GM19468 (cell line): ENCODE data around the gene PAX8.

Source experiments
- ATAC-seq: cut with Tn5 transposase; IDR thresholded peaks from one replicate; pipeline ENCODE4 v1.9.1; 2021; ENCODE audit warnings: mild to moderate bottlenecking, moderate library complexity, moderate number of reproducible peaks; ENCODE audit not compliant: unreplicated experiment; ENCODE audit errors: extremely low read depth

PAX8 gene

DNA sequence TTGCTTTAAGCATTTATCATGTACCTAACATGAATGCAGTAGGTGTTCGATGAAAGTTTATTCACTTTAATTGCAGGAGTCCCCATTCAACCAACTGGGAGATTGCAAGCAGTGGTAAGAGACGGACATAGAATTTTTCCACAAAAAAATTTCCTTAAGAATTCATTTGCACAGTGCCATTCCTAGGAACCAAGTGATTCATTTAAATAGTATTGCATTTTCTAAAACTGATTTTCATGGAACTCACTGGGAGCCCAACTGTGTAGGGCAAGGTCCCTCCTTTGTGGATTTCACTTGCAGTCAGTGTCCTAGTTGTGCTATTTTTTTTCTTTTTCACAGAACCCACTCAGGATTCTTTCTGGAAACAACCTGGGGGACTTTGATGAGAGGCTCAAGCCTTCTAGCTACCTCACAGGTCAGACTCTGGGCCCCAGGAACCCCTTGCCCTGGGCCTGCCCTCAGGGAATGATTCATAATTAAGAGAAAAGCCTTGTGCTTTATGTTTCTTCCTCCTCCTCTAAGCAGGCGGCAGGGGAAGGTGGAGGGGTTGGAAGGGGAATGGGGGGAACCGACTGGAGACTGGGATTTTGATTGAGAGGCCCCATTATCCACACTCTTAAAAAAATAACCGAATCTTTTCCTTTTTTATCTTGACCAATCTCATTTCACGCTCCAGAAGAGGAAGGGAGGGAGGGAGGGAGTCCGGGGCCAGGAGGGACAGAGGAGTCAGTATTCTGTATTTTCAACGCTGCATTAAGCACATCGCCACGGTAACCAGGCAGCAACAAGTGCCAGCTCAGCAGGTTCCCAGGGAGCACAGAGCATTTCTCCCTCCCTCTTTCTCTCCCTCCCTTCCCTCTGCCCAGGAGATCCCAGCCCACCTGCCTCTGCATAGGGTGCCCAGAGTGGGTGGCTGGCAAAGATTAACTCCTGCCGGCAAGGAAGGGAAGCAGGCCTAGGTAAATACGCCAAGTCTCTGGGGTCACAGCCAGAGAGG lies 53.2 kb downstream of the PAX8 start:
- ATAC-seq = no peak

DNA sequence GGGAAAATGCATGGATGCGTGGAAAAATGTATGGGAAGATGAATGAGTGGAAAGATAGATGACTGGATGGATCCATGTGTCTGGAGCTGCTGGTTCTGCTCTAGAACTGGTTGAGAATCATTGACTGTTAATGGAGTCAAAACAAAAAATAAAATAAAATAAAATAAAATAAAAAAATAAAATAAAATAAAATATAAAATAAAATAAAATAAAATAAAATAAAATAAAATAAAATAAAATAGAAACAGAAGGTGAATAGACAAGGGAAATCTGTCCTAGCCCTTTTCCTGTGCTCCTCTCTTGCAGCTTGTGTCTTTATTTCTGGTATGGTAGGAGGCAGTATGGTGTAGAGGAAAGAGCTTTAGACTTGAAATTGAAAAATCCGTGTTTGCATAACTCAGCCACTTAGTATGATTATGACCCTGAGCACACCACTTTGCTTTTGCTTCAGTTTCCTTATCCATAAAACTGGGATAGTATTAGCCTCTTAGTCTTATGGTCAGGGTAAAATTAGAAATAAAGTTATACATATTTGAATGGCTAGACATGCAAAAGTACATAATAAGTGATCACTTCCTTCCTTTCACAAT lies 54.0 kb downstream of the PAX8 start:
- no peak for ATAC-seq

DNA sequence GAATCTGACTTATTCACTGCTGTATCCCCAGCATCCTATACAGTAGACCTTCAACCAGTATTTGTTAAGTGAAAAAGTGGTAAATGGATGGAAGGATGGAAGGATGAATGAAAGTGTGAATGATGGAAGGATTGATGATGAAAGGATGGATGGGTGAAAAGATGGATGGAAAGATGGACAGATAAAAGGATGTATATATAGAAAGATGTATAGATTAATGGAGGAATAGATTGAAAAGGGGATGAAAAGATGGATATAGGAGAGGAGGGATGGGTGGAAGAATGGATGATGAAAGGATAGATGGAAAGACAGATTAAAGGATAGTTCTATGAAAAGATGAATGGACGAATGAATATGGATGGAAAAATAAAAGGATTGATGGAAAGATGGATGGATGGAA lies 54.9 kb downstream of the PAX8 start:
- no peak for ATAC-seq

DNA sequence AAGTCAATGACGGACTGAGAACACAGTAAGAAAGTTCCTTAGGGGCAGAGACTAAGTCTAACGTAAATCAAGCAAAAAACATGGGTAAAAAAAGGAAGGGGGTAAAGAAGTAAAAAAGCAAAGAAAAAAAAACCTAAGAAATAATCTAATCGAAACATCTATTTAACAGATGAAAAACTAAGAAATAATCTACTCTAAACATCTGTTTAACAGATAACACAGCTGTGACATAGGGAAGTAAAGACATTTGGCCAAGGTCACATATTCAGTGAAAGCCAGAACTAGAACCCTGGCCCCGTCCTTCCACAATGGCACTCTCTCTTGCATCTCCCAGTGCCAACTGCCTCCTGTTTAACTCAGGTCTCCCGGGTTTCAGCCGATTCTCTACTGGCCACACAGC lies 56.9 kb downstream of the PAX8 start:
- ATAC-seq = no peak

DNA sequence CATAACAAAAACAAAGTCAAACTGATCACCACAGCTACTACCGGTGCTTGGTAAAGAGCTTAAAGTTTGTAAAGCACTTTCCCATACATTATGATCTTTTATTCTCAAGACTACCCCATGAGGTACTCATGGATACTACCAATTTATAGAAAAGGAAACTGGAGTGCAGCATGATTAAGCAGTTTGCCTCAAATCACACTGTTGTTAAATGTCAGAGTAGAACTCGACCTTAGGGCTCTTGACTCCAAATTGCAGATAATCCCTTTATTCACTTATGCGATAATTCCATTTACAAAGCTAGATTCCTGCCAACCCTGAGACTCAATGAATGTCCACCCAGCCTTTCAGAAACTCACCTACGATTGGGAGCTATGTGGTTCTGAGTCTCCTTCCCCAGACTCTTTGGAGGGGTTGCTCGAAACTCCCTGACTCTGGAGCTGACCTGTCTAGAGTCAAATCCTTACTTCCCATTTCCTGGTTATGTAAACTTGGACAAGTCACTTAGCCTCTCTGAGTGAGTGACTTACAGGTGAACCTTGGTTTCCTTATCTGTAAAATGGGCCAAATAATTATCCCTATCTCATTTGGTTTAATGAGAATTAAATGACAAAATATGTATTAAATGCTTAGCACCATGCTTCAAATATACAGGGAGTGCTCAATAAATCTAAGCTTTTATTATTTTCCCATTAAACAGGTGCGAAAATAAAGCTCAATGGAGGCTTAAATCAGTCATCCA lies 57.6 kb downstream of the PAX8 start:
- no peak for ATAC-seq

DNA sequence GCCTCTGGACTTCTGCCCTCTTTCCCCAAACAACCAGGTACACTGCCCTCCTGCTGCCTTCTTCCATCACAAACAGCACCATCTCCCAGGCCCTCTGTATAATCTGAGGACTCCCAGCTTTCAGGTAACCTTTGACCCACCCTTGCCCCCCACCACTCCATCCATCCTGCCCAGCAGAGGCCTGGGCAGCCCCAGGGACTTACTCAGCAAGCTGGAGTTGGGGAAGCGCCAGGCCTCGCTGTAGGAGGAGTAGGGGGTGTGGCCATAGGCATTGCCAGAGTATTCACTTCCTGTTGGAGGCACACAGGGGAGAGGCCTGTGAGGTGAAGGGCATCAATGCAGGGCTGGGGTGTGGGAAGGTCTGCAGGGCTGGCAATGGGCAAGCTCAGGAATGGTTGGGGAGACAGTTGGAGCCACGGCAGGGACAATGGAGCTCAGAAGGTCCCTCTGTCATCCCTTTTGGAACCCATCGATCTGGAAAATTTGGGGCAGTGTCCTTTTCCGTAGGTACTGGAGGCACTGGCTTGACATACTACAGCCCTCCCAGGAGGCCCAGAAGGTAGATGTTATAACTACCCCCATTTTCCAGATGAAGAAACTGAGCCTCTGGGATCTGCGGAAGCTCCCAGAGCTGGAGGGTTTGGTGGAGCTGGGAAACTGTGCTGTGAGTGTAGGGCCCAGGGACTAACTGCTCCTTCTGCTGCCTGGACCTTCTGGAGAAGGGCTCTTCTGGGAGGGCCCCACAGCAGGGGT lies 58.7 kb downstream of the PAX8 start:
- no peak for ATAC-seq

DNA sequence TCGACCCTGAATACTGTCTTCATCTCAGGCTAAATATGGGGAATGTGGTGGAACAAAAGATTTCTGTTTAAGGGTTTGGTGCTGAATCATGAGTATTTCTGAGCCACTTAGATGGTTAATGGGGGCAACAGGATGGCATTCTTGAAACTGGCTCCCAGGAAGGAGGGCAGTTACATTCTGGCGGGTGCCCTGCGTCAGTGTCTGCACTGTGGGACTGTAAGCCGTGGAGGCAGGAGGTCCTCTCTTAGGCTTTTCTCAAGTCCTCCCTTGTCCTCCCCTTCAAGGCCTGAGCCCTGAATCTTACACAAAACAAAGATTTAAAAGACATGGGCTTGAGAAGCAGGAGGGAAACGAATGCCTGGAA lies 59.2 kb downstream of the PAX8 start:
- no peak for ATAC-seq

DNA sequence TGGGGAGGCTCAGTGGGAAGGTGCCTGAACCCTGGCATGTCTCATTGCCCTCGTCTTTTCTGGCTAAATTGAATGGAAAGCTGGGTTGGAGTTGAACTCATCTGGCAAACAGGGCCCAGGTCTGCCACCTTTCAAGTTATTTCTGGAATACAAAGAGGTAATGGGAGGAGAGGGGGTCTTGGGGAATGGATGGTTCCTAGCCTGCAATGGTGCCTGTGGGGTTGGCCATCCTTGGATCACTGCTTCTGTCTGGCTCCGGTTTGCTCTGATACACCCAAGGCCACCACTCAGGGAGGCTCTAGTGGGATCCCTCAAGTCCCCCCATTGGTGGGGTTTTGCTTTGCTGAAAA lies 59.7 kb downstream of the PAX8 start:
- ATAC-seq = no peak

DNA sequence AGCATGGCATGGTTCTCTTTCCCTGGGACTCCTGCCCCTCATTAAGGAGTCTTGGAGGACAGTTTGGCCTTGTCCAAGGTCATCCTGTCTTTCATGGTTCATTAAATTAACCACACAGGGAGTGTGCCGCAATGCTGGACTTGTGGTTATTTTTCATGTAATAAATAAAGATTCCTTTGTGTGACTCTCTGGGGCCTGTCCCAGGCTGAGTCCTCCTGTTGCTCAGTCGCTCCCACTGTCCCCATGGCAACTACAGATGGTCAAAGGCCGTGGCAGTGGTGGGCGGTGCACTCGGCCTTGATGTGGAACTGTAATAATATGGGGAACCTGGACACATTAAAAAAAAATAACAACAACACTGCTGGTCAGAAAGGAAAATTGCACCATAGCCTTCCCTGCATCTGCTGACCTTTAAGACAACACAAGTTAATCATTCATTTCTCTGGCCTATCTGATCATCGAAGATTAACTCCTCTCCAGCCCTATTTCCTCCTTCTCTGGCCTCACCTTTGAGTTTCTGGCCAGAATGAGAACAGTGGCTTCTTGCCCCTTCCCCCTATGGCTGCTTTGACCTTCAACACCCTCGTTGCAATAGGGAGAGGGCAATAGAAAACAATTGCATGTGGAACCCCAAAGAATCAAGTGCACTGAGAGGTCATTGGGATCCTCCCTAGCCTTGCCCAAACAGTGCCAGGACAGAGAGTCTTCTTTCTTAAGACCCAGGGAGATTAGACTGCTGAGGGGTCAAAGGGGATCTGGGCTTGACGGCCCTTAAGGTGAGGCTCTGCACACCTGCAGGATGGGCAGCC lies 60.2 kb downstream of the PAX8 start:
- no peak for ATAC-seq

DNA sequence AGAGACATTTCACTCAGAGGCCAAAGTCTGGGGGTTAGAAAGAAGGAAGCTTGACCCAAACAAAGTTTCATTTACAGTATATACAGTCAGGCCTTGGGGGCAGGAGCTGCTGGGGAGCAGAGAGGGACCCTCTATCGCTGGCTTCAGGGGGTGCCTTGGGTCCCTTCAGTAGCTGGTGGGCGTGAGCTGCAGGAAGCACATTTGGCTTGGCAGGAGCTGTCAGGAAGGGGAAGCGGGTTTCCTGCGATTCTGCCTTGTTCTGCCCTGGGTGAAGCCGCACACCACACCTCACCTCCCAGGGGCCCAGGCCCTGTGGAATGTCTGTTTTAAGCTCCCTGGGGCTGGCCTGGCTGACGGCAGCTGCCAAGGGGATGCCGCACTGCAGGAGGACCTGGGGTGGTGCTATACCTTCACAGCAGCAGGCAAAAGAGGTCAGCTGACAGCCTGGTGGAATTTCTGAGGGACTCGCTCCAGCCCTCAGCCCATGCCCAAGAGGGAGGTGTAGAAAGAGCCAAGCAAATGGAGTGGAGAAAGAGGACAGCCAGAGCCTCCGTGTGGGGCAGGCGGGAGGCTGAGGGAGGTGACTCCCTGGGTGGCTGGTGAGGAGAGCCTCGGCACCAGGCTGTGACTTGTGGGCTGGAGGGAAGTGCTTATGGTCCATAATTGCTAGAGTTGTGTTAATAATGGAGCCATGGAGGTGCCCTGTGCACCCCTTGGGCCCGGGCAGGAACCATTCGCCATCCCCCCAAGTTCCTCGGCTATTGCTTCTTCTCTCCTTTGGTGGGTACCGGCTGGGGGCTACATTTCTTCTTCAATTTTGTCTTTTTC lies 61.1 kb downstream of the PAX8 start:
- no peak for ATAC-seq

DNA sequence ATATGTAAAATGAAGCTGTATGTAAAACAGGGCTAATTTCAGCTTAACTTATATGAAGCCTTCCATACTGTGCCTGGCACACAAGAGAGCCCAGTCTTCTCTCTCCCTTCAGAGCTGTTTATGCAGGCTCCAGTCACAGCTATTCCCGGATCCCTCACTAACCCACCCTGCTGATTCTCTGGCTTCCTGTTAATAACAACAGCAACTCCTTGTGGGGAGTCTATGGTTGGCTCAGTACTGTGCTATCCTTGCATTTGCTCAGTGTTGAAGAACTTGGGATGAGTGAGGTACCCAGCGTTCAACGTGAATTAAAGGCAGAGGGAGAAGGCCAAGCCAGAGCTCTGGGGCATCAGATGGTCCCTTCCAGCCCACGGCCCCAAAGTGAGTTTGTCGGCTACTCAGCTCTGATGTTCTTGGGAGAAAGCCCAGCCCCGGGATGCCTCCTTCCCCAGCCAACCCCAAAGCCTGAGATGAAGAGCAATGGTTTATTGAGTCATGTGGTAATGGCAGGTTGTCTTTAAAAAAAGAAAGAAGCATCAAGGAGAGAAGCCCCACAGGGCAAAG lies 61.7 kb downstream of the PAX8 start:
- no peak for ATAC-seq

DNA sequence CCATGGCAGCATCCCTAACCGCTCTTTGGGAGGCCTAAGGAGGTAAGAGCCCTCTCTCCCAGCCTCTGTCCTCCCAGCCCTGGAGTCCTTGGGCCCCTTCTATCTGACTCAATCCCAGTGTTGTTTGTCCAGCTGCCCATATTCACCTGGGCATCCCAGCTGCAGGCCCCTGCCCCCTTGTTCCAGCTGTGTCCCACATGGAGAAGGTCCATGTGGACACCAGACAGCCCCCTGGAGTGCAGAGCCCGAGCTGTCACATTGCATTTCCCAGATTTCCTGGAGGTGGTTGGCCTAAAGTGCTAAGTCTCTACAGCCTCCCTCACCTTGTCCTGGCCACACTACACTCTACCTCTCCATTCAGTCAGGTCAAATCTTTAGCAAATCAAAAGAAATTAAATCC lies 62.4 kb downstream of the PAX8 start:
- no peak for ATAC-seq

DNA sequence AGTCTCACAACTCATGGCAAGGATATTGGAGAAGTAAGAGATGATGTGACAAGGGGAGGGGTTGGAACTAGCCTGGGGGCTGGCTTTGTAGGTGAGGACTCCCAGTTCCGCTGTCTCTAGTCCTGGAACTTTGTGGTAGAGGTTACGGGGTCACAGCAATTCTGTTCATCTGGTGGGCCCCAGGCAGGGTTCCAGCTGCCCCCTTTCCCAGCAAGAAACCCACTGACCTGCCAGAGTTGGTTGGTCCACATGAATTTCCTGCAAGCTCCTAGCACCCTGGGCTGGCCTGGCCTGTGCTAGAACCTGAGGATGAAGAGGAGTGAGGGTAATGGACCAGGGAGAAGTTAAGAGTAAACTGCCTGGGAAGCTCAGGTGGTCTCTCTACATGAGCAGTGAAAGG lies 63.7 kb downstream of the PAX8 start:
- ATAC-seq = no peak

DNA sequence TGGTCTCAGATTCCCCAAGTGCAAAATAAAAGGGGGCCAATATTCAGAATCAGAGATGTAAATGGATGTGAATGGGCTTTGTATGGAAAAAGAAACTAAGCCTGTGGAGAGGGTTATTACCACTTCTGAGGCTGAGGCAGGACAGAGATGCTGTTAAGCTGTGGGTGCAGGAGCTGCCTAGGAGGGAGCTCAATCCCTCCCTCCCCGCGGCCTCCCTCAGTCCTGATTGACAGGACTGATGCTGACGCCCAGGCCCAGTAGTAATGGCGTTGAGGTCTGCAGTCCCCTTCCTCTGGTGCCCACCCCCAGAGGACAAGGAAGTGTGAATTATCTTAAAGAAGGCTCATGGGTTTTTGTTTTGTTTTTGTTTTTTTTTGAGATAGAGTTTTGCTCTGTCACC lies 64.6 kb downstream of the PAX8 start:
- ATAC-seq = no peak

DNA sequence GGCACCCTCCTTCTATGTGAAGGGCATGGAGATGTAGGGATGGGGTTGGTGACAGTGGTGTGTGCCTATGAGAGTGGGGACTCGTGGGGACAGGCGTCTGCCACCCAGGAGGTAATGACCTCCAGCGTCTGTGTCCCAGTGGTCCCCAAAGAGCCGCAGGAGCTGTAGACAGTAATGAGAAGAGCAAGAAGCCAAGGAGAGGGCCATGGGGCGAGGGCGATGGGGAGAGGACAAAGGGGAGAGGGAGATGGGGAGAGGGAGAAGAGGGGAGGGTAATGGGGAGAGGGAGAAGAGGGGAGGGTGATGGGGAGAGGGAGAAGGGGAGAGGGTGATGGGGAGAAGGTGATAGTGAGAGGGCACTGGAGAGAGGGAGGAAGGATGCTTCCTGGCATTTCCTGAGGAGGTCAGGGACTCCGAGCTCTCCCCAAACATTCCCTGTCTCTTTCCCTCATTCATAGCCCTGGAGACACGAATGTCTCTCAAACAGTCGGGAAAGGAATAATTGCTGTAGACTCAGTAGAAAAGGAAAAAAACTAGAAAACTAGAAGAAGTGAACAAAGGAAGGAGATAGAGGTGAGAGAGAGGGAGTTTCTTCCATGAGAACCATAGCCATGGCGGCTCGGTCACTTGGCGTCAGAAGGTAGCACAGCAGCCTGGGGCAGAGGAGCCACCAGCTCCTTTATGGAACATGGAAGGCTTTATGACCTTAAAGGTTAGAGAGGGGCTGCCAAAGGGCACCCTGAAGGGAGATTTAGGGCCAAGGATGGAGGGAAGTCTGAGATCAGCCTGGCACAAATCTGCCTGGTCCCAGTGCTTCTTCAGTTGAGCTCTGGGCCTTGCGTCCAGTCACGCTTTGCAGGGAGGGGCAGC lies 65.4 kb downstream of the PAX8 start:
- ATAC-seq = no peak

DNA sequence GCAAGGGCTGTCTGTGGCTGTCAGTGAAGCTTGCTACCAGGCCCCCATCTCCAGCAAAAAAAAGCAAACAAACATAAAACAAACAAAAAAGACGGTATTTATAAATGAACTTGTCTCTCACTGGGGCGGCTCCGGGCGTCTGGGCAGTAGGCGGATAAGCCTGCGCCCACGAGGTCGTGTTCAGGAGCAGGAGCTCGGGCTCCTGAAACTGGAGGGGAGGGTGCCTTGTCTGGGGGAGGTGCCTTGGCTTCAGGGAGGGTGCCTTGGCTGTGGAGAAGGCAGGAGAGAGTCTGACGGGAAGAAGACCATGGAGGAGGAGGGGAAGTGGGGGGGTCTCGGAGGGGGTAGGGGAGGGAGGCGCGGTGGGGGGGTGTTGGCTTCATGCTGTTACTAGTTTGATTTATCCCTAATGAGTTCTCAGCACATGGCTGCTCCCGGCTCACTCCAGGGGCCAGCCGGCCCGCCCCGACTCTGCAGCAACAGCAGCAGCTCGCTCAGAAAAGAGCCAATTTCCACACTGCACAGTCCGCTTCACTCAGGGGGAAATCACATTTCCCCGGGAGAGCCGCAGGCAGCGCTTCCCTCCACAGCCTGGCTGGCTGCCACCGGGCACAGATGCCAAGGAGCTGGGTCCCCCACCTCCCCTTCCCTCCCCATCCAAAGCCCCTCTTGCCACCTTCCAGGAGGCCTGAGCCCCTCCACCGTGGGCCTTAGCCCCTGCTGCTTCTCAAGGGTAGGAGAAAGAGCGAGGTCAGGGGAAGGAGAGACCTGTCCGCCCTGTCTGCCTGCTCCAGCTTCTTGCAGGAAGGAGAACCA lies 66.3 kb downstream of the PAX8 start:
- ATAC-seq = no peak
